Activated CD4-positive, alpha-beta T cell treated with anti-CD3 and anti-CD28 coated beads for 24 hours (primary cell): ENCODE results near the gene PRPF8.
"Not testable (repeated sequence)": the region's sequence is repeated elsewhere in the genome, so short reads cannot be mapped to it uniquely, and the experiment has no call there.

Experiments used
- DNase-seq, 2 donors: peaks; one replicate each; pipeline ENCODE4 v3.0.0-alpha.2; 2020; ENCODE audit warnings: low read depth in 2 of 2

PRPF8 gene

GRCh38 chr17:1716076-1716911 lies 31.6 kb upstream of the PRPF8 start:
- DNase-seq = peak; percentile 100

- no peak for DNase-seq
These were observed 31.1 kb upstream of the PRPF8 start for GRCh38 chr17:1715803-1716075.

GRCh38 chr17:1714980-1715802 lies 30.5 kb upstream of the PRPF8 start:
- DNase-seq = no peak

- no peak for DNase-seq
These were observed 29.8 kb upstream of the PRPF8 start for GRCh38 chr17:1714427-1714979.

GRCh38 chr17:1713878-1714426 lies 29.3 kb upstream of the PRPF8 start:
- no peak for DNase-seq

GRCh38 chr17:1713160-1713877 lies 28.7 kb upstream of the PRPF8 start:
- no peak for DNase-seq

GRCh38 chr17:1712271-1712670 lies 27.6 kb upstream of the PRPF8 start:
- DNase-seq = no peak

- DNase-seq = no peak
These were observed 27.1 kb upstream of the PRPF8 start for GRCh38 chr17:1711804-1712203.

- DNase-seq = no peak
These were observed 26.3 kb upstream of the PRPF8 start for GRCh38 chr17:1710807-1711553.

GRCh38 chr17:1709971-1710806 lies 25.5 kb upstream of the PRPF8 start, which contains the start of gene TLCD2:
Gene TLCD2, minus strand, starts transcription at chr17:1710377. Its CDS starts 135 bp downstream, at chr17:1710242.
- no peak for DNase-seq

- no peak for DNase-seq
These were observed 24.8 kb upstream of the PRPF8 start for GRCh38 chr17:1709403-1709951.

GRCh38 chr17:1708791-1709346 lies 24.2 kb upstream of the PRPF8 start:
- not testable (repeated sequence) for DNase-seq

GRCh38 chr17:1707107-1707506 lies 22.4 kb upstream of the PRPF8 start:
- no peak for DNase-seq

- DNase-seq = no peak
These were observed 20.3 kb upstream of the PRPF8 start for GRCh38 chr17:1705004-1705403.

GRCh38 chr17:1703063-1703462 lies 18.4 kb upstream of the PRPF8 start:
- DNase-seq = no peak

GRCh38 chr17:1699891-1700290 lies 15.2 kb upstream of the PRPF8 start:
- DNase-seq = not testable (repeated sequence)

GRCh38 chr17:1697681-1698080 lies 13.0 kb upstream of the PRPF8 start:
- no peak for DNase-seq

- no peak for DNase-seq
These were observed 10.7 kb upstream of the PRPF8 start for GRCh38 chr17:1695365-1695764.

GRCh38 chr17:1693339-1693738 lies 8.7 kb upstream of the PRPF8 start:
- DNase-seq = no peak
